SH-SY5Y (cell line): Measurements from ENCODE around the gene TANC1.
A peak's percentile ranks its signal among the peaks of the same experiment; 100 is the strongest.

Experiments
- GATA2 ChIP-seq: IDR thresholded peaks from 2 replicates; pipeline ENCODE4 v1.6.1; 2011; ENCODE audit warnings: mild to moderate bottlenecking, low read depth, low read length
- GATA3 ChIP-seq: IDR thresholded peaks from 2 replicates; pipeline ENCODE4 v1.6.1; 2011; ENCODE audit warnings: low read depth, mild to moderate bottlenecking, low read length, moderate library complexity

TANC1 gene

DNA sequence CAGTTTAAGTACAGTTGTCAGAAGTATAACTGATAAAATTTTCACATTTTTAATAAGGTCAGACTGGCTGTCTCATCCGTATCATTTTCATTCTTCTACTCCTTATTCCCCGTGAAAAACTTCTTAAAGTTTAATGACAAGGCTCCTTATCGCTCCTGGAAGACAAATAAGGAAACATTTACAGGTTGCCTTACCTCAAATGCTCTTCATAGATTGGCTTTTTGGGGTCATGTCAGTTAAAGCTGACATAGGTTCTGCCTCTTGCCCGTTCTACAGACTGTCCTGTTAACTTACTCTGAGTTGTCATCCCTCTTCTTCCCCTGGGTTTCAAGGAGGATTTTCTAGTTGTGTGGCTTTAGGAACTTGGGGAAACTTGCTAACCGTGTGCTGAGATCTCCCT lies 75.3 kb downstream of the TANC1 start:
- no peak for TF ChIP-seq GATA2
- no peak for TF ChIP-seq GATA3

DNA sequence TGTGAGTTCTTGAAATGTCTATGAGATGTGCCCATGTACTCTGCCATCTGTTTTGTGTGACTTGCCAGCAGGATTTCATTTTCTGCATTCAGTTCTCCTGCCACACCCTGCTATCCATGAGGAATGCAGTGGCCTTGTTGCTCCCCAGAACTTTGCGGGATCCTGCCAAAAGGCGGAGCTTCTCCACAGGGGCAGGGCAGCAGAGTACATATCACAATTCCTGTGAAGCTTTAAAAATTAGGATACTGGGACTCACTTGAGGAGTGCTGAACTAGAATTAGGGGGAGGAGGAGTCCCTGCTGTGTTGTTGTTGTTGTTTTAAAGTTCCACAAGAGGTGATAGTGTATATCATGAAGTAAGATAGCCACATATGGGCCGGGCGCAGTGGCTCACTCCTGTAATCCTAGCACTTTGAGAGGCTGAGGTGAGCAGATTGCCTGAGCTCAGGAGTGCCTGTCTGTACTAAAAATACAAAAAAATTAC lies 76.4 kb downstream of the TANC1 start:
- TF ChIP-seq GATA2 (no peak), GATA3 (no peak)

DNA sequence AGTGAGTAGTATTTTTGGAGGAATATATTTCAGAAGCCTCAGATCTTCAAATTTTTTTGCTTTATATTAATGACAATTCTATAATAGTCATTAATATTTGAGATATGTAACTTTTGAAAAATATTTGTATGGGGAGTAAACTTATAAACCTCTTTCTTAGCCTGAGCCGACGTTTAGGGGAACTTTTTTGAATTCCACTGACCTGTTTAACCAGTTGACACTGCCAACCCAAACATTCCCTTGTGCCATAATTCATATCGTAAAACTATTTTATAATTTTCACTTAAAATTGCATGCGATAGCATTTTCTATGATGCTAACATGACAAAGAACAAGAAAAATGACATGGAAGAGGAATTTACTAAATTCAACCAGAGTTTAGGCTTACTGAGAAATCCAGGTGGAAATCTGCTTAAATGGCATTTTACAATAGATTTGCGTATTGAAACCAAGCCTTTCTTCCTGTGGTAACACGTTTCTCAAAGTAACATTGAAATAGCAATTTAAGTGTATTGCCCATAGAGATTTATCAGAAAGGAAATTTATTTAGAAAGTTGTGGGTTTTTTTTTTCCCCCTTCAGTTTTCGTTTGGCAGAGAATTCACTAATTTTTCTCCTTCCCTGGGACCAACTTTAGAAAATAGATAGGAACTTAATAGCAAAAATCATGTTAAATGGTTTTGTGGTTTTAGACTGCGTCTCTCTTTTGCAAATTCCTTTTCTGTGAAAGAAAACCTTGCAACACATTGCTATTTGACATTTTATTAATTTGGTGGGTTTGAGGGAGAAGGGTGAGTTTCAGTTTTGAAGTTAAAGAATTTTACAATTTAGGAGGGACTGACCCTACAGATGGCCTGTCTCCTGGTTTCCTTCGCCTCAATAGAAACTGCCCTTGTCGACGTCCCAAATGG lies 77.4 kb downstream of the TANC1 start:
- TF ChIP-seq GATA3: no peak
- no peak for TF ChIP-seq GATA2

DNA sequence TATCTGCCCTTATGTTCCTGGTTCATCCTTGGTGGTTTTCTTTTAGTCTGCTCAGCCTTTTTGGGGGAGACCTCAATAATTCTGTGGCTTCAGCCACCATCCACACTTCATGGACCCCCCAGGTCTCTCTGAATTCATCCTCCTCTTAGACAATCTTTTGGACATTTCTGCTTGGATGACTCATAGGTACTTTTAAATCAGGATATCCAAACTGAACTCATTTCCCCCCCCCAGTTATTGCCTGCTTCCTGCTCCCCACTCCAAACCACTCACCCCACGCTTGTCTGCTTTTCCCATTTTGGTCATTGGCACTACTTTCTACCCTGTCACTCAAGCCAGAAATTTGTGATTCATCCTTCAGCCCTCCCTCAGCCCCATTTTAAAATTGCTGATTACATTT lies 78.5 kb downstream of the TANC1 start:
- no peak for TF ChIP-seq GATA2
- no peak for TF ChIP-seq GATA3

DNA sequence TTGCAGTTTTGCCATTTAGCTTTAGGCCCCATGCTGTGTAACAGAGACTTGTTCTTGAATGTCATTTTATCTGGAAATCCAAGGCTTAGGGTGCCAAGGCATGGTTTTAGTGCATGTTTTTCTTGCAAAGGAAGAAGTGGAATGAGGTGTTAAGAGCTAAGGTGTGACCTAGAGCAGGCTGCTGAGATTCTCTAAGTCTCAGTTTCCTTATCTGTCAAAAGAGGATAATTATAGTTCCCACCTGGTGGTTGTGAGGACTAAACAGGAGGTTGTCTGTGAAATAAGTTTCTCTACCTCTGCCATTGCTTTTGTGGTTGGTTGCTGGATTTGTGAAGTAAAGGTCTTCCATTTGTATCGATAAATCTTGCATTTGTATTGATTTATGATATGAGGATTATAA lies 82.0 kb downstream of the TANC1 start:
- no peak for TF ChIP-seq GATA3
- no peak for TF ChIP-seq GATA2

DNA sequence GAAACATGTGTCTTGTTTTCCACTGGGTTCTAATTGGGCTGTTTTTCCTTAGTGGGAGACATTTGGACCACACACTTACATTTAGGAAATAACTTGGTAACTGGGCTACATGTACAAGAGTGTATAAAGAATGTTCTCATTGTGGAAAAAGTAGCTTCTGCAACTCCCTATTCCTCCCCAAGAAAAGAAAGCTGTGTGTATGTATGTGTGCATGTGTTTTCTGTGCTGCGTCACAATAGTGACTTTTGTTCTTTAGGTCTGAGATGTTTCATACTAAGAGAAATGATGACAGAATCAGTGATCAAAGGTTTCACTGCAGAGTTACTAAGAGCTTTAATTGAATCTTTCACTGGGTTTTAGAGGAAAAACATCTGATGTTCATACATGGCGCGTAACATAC lies 82.7 kb downstream of the TANC1 start:
- TF ChIP-seq GATA3: no peak
- TF ChIP-seq GATA2: no peak

DNA sequence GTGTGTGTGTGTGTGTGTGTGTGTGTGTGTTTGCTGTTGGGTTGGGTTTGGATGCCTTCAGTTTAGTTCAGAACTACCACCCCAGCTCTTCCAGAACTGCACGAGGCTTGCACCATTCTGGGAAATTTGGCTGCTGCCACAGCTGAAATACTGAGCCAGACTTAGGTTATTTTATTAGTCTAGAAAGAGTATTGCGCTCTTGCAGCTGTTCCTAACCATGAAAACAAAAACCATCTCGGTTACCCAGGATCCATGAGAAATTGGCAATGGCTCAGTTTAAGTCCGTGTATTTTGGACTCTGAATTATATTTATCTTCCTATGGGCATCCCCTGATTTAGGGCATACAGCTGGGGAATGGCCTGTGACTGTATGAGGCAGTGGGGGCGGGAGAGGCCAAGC lies 83.2 kb downstream of the TANC1 start:
- TF ChIP-seq GATA3: no peak
- no peak for TF ChIP-seq GATA2

DNA sequence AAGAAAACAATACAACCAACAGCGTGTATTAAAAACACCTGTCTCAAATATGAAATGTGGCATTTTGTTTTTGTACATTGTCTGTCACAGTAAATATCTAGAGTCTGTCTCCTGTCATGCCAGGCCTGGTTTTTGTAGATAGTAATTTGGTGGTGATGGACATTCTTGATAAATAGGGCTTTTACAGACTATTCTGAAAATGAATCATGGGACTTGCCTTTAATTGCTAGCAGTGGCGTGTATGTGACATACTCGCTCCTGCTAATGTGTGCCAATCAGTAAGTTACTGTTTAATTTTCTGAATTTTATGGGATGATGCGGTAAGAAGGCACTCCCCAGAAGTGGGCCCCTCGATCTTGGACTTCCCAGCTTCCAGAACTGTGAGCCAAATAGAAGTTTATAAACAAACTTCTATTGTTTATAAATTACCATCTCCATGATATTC lies 83.7 kb downstream of the TANC1 start:
- TF ChIP-seq GATA3 (peak; percentile 92), GATA2 (peak; percentile 80; the same call in 1 of the 2 replicates)

DNA sequence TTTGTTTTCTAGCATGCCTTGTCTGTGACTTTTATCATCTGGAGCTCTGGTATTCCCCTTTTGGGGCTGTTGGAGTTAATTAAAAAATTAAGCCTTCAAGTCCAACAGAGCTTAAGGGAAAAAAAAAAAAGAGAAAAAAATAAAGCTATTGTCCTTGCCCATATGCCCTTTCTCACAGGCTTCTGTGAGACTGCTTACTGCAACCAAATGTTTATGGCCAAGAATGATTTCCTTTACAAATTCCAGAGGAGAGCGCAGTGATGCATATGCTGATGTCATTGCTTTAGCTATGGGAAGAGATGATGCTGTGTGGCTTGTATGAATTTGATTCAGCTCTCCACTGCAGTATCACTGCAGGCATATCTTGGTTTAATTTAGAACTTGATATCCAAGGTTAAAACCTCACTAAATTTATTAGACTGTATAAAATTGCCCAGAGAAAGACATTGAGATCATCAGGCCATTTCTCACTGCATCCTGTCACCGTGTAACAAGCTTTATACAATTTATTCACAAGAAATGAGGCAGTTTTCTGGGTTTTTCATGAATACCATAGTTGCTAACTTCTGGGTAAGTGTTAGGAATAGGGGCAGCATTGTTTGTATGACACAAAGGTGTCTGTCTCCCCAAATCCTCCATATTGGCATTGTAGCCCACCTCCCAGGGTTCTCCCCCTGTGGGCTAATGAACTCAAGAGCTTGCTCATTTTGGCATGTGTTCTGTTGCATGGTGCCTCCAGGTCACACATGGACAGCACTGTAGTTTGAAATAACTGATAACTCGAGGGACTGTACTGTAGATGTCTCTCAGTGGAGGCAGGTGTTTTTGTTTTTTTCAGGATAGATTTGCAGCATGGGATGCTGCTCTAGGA lies 85.0 kb downstream of the TANC1 start:
- TF ChIP-seq GATA3: no peak
- TF ChIP-seq GATA2: peak; percentile 61

DNA sequence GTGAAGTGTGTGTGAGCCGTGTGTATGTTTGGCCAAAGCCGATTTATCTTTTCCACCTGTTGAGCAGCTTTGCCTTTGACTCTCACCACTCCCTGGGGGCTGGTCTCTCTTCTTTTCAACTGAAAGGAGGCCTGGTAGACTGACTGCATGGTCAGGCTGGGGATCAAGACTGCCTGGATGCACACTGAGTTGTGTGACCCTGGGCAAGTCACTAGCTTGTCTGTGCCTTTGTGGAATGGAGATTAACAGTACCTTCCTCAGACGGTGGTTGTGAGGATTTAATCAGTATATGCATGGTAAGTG lies 85.5 kb downstream of the TANC1 start:
- TF ChIP-seq GATA3: no peak
- no peak for TF ChIP-seq GATA2

DNA sequence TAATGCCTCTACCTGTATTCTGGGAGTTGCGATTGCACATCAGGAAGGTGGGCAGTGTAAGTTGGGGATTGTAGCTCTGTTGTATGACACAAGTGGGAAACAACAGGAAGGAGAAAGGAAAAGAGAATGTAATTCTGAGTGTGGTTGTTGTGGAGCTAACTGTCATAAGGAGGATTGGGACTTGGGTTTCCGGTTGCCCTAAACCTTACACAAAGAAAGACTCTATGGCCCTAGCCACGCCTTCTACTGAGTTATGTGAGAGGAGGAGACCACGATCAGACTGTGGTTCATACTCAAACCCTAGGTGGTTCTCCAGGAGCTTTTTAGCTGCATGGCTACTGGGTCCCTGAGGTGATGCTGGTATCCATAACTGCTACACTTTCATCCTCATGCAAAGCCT lies 86.5 kb downstream of the TANC1 start:
- TF ChIP-seq GATA3 (no peak), GATA2 (no peak)

DNA sequence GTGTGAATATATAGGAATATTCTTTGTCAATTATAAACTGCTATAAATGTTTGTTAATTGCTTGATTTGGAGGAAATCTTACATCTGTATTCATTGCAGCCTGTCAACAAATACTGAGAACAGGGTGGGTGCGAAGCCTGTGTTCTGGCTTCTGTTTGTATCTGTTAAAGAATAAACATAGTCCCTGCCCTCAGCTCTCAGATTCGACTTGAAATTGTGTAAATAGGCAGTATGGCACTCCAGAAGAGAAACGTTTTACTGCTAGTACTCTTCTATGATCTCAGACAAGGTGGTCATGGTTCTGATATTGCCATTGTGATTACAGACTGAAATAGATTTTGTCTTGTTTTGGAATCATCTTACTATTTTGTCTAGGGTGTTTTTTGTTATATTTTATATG lies 92.1 kb downstream of the TANC1 start:
- TF ChIP-seq GATA2 (no peak), GATA3 (no peak)

DNA sequence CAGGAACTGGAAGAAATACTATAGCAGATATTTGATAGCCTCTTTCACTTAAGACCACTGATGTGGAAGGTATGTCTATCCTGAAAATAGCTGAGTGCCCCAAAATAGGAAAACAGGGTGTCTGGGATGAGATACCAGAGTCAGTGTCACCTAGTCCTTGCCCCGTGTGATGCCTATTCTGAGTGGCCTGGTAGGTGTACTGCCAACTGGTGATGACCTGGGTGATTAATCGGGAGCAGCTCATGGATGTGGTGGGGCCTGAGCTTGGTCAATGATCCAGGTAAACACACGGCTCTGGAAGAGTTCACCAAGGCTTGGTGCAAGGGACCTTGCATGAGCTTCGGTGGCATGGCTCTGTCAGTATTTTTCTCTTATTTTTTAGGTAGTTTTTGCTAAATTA lies 95.2 kb downstream of the TANC1 start:
- TF ChIP-seq GATA2 (no peak), GATA3 (no peak)

DNA sequence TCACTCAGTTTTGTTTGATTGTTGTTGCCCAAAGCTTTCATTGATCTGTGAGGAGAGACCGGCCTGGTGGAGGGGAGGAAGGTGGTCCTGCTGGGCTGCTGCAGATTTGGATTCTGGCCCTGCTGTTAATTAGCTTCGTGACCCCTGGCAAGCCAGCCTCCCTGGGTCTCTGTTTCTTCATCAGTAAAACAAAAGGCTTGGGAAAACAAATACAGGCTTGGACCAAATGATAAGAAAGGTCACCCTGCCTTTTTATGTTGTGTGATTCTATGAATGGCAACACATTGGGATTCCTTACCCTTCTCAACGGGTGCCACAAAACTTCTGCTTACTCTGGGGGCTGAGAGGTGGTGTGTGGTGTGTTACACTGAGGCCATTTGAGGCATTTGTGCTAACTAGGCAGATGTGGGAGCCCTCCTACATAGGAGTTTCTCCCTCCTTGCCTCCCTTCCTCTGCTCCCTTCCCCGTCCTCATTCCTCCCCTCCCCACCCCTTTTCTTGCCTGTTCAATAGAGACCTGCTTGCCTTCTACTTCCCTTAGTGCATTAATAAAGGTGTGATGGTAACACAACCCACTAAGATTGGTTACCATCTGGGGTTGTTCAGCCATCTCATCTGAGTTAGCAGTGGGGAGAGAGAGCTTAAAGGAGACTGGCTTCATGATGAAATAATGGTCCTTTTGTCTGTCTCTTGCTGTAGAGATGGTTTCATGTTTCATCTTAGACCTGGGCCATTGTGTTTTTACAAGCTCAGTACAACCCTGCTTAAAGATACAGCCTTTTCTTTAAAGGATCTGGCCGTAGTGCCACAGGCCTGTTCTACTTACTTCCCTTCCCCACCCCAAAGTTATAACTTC lies 96.2 kb downstream of the TANC1 start:
- TF ChIP-seq GATA3 (no peak), GATA2 (0 out of 2 replicates have a peak, but pooled peaks have one; percentile 14)
